ENCODE data around the gene WDR5.

WDR5 gene

GRCh38 chr9:134165357-134166315 lies 29.8 kb downstream of the WDR5 start:
- no peak for TF ChIP-seq FOXP2 (optimal IDR thresholded peaks at IDR 0.05; ENCODE audit: borderline replicate concordance, extremely low read depth, extremely low read length, insufficient read depth)
- TF ChIP-seq TAF1 (IDR thresholded peaks at IDR 0.05; ENCODE audit: borderline replicate concordance, insufficient read depth, low read length): no peak
- TF ChIP-seq POLR2AphosphoS5 (IDR thresholded peaks at IDR 0.05; ENCODE audit: low read depth, low read length): no peak
- TF ChIP-seq SIN3A (IDR thresholded peaks at IDR 0.05; ENCODE audit: borderline replicate concordance, insufficient read depth, low read length): no peak
- TF ChIP-seq, protein P1, sequence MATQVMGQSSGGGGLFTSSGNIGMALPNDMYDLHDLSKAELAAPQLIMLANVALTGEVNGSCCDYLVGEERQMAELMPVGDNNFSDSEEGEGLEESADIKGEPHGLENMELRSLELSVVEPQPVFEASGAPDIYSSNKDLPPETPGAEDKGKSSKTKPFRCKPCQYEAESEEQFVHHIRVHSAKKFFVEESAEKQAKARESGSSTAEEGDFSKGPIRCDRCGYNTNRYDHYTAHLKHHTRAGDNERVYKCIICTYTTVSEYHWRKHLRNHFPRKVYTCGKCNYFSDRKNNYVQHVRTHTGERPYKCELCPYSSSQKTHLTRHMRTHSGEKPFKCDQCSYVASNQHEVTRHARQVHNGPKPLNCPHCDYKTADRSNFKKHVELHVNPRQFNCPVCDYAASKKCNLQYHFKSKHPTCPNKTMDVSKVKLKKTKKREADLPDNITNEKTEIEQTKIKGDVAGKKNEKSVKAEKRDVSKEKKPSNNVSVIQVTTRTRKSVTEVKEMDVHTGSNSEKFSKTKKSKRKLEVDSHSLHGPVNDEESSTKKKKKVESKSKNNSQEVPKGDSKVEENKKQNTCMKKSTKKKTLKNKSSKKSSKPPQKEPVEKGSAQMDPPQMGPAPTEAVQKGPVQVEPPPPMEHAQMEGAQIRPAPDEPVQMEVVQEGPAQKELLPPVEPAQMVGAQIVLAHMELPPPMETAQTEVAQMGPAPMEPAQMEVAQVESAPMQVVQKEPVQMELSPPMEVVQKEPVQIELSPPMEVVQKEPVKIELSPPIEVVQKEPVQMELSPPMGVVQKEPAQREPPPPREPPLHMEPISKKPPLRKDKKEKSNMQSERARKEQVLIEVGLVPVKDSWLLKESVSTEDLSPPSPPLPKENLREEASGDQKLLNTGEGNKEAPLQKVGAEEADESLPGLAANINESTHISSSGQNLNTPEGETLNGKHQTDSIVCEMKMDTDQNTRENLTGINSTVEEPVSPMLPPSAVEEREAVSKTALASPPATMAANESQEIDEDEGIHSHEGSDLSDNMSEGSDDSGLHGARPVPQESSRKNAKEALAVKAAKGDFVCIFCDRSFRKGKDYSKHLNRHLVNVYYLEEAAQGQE (IDR thresholded peaks at IDR 0.05; ENCODE audit: insufficient read depth in 1 of 2, low read depth in 2 of 2, low read length in 2 of 2): no peak

GRCh38 chr9:134166374-134166773 lies 30.5 kb downstream of the WDR5 start:
- TF ChIP-seq, protein P1 (IDR thresholded peaks at IDR 0.05; ENCODE audit: insufficient read depth in 1 of 2, low read depth in 2 of 2, low read length in 2 of 2): no peak
- no peak for TF ChIP-seq FOXP2 (optimal IDR thresholded peaks at IDR 0.05; ENCODE audit: borderline replicate concordance, extremely low read depth, extremely low read length, insufficient read depth)
- no peak for TF ChIP-seq SIN3A (IDR thresholded peaks at IDR 0.05; ENCODE audit: borderline replicate concordance, insufficient read depth, low read length)
- no peak for TF ChIP-seq POLR2AphosphoS5 (IDR thresholded peaks at IDR 0.05; ENCODE audit: low read depth, low read length)
- TF ChIP-seq TAF1 (IDR thresholded peaks at IDR 0.05; ENCODE audit: borderline replicate concordance, insufficient read depth, low read length): no peak

DNA sequence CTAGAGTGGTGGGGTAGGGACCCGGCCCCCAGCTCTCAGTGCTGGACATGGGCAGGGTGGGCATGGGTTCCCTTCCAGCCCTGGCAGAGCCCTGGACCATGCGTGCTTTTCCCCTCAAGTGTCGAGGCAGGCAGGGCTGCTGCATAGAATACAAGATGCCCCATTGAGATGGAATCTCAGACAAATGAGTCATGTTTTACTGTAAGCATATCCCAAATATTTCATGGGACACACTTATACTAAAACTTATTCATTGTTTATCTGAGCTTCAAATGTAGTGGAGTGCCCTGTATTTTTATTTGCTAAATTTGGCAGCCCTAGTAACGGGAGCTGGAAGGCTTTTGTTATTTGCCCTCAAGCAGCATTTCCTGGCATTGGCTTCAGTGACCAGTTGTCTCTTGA lies 31.6 kb downstream of the WDR5 start:
- TF ChIP-seq POLR2AphosphoS5 (IDR thresholded peaks at IDR 0.05; ENCODE audit: low read depth, low read length) (no peak), FOXP2 (optimal IDR thresholded peaks at IDR 0.05; ENCODE audit: borderline replicate concordance, extremely low read depth, extremely low read length, insufficient read depth) (no peak), SIN3A (IDR thresholded peaks at IDR 0.05; ENCODE audit: borderline replicate concordance, insufficient read depth, low read length) (no peak)

DNA sequence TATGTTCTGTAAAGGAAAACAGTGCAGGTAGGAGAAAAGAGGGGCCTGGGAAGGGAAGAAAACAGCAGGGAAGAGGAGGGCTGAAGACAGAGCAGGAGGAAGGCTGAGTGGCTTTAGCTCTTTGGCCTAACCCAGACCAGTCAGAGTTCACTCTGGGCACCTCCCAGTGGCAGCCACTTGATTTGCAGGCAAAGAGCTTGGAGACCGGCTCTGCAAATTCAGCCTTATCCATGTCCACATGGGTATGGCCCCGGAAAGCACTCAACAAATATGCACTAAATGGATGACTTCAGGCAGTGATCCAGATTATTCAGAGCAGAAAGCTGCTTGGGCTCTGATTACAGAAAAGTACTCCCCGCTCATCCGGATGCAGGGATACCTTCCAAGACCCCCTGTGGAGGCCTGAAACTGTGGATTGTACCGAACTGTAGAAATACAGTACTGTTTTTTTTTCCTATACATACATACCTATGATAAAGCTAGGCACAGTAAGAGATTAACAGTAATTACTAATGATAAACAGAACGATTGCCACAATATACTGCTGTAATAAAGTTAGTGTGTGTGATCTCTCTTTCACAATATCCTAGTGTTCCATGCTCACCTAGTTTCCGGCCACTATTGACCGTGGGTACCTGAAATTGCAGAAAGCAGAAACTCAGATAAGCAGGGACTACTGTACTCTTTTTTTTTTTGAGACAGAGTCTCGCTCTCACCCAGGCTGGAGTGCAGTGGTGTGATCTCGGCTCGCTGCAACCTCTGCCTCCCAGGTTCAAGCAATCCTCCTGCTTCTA lies 33.1 kb downstream of the WDR5 start:
- no peak for TF ChIP-seq TAF1 (IDR thresholded peaks at IDR 0.05; ENCODE audit: borderline replicate concordance, insufficient read depth, low read length)
- TF ChIP-seq, protein P1 (IDR thresholded peaks at IDR 0.05; ENCODE audit: insufficient read depth in 1 of 2, low read depth in 2 of 2, low read length in 2 of 2): no peak

- TF ChIP-seq POLR2AphosphoS5 (IDR thresholded peaks at IDR 0.05; ENCODE audit: low read depth, low read length): no peak
- no peak for TF ChIP-seq SIN3A (IDR thresholded peaks at IDR 0.05; ENCODE audit: borderline replicate concordance, insufficient read depth, low read length)
- TF ChIP-seq TAF1 (IDR thresholded peaks at IDR 0.05; ENCODE audit: borderline replicate concordance, insufficient read depth, low read length): no peak
- TF ChIP-seq, protein P1 (IDR thresholded peaks at IDR 0.05; ENCODE audit: insufficient read depth in 1 of 2, low read depth in 2 of 2, low read length in 2 of 2): no peak
Observed at GRCh38 chr9:134169724-134170401, 34.0 kb downstream of the WDR5 start.

Data from PFSK-1 (cell line).